ENCODE measurements around the gene FYCO1. TPM values are rescaled to one million over a fixed set of nuclear protein-coding genes. Genes with fewer than 3 reads are reported as not detected.

FYCO1 gene
- polyA plus RNA-seq, 4 donors = 17.5 to 22.0 (median 19.2) TPM

- no peak for DNase-seq (ENCODE audit: low read depth in 4 of 4, low spot score in 3 of 4)
These were observed 127.0 kb downstream of the FYCO1 start for GRCh38 chr3:45868650-45869049.

GRCh38 chr3:45868213-45868612 is 127.4 kb downstream of the FYCO1 start:
- DNase-seq (ENCODE audit: low read depth in 4 of 4, low spot score in 3 of 4) = no peak

Other genes with a start within 250 kb of the FYCO1 start
- under 1 TPM; 0.08 to 0.30 (median 0.10) TPM for gene SLC6A20, start 199.3 kb downstream of the FYCO1 start, polyA plus RNA-seq (ENCODE audit: insufficient read length in 4 of 4)
- 10 to 100 TPM; 52.4 to 64.8 (median 64.4) TPM for gene LZTFL1, start 153.7 kb downstream of the FYCO1 start, polyA plus RNA-seq (ENCODE audit: insufficient read length in 4 of 4)
- under 1 TPM in 1 of 4 donors, not detected in 3; 0.22 TPM for gene CCR9, start 109.3 kb downstream of the FYCO1 start, polyA plus RNA-seq (ENCODE audit: insufficient read length in 4 of 4)
- under 1 TPM; 0.14 to 0.30 (median 0.26) TPM for gene CXCR6, start 52.4 kb downstream of the FYCO1 start, polyA plus RNA-seq (ENCODE audit: insufficient read length in 4 of 4)
- under 1 TPM; 0.06 to 0.53 (median 0.33) TPM for gene XCR1, start 31.7 kb upstream of the FYCO1 start, polyA plus RNA-seq (ENCODE audit: insufficient read length in 4 of 4)
- 1 to 10 TPM; 1.5 to 3.0 (median 2.5) TPM for gene CCR1, start 212.5 kb upstream of the FYCO1 start, polyA plus RNA-seq (ENCODE audit: insufficient read length in 4 of 4)
- not detected for gene CCR3, start 246.6 kb upstream of the FYCO1 start, polyA plus RNA-seq (ENCODE audit: insufficient read length in 4 of 4)